Measurements from ENCODE around the gene DACH1. TPM values are rescaled to one million over a fixed set of nuclear protein-coding genes. Genes with fewer than 3 reads are reported as not detected.

Gene DACH1
- total RNA-seq = 1.6 and 7.2 TPM in 2 replicates

GRCh38 chr13:71867131-71867814 lies at the start of gene DACH1:
Gene DACH1, minus strand, starts transcription at chr13:71867204.

All from vein endothelial cell (primary cell).